ENCODE data around the gene ESRRG. TPM values are rescaled to one million over a fixed set of nuclear protein-coding genes. Genes with fewer than 3 reads are reported as not detected.

Gene ESRRG
- total and polyA plus RNA-seq, 2 experiments from 2014 or later: 1.2 to 1.7 TPM

DNA sequence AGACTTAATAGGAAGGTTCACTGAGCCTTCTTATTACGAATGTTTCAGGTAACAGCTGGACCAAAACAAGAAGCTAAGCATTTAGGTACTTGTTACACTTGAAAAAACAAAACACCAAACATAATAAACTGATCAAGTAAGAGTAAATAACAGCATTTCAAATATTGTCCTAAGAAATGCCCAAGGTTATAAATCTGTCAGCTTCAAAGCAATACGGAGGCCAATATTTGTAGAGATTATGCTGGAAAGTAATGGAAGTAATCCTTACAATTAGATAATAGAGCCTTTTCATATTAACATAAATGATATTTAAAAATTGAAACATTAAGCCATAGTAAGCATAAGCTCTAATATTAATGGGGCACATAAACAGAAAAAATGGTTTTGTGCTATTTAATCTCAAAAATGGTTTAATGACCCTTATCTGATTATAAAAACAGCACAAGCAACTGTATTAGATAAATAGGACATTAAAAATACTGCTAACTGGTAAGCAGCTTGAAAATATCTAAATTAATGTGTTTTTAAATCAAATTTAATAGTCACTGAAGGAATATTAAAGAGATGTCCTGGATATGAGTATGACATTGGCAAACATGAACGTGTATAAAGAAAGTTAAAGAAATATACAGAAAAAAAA is 256.9 kb downstream of the ESRRG start:
- no peaks in the 10 kb centered on the region for H3K9me3 Mint-ChIP-seq
- no peak for ATAC-seq
- Histone ChIP-seq H4K20me1 (replicated peaks; ENCODE audit: insufficient read depth) (no peaks in the 10 kb centered on the region), H3K36me3 (ENCODE audit: insufficient read depth) (no peaks in the 10 kb centered on the region), H2AFZ (no peak overlapping the region), H3K79me2 (replicated peaks; ENCODE audit: insufficient read depth) (no peaks in the 10 kb centered on the region), H3K4me1 (ENCODE audit: insufficient read depth) (no peaks in the 10 kb centered on the region; the same call in 1 of the 2 replicates), H3K27ac (ENCODE audit: low read depth) (no peak overlapping the region), H3K27me3 (ENCODE audit: insufficient read depth) (no peaks in the 10 kb centered on the region), H3K4me2 (no peak overlapping the region), H3K4me3 (no peak overlapping the region), H3K9me2 (ENCODE audit: insufficient read depth) (no peaks in the 10 kb centered on the region), H3F3A (replicated peaks; ENCODE audit: low read depth) (no peaks in the 10 kb centered on the region)
- H3K4me1 Mint-ChIP-seq: peaks cover 18% of the 10 kb centered on the region
- no peak overlapping the region for H3K4me3 Mint-ChIP-seq
- no peaks in the 10 kb centered on the region for H3K36me3 Mint-ChIP-seq (ENCODE audit: low read depth)
- no peak for TF ChIP-seq NANOG (IDR thresholded peaks at IDR 0.05; ENCODE audit: borderline replicate concordance)
- TF ChIP-seq, protein P1, sequence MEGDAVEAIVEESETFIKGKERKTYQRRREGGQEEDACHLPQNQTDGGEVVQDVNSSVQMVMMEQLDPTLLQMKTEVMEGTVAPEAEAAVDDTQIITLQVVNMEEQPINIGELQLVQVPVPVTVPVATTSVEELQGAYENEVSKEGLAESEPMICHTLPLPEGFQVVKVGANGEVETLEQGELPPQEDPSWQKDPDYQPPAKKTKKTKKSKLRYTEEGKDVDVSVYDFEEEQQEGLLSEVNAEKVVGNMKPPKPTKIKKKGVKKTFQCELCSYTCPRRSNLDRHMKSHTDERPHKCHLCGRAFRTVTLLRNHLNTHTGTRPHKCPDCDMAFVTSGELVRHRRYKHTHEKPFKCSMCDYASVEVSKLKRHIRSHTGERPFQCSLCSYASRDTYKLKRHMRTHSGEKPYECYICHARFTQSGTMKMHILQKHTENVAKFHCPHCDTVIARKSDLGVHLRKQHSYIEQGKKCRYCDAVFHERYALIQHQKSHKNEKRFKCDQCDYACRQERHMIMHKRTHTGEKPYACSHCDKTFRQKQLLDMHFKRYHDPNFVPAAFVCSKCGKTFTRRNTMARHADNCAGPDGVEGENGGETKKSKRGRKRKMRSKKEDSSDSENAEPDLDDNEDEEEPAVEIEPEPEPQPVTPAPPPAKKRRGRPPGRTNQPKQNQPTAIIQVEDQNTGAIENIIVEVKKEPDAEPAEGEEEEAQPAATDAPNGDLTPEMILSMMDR (conservative IDR thresholded peaks at IDR 0.05; ENCODE audit: low read depth in 2 of 2): no peak
- TF ChIP-seq STAT1 (IDR thresholded peaks at IDR 0.05; ENCODE audit: unreplicated experiment): no peak
- TF ChIP-seq ZNF331 (CRISPR knock-in tag; IDR thresholded peaks at IDR 0.05; ENCODE audit: low read depth): no peak
- TF ChIP-seq POLR2AphosphoS5 (IDR thresholded peaks at IDR 0.05; ENCODE audit: low read depth): no peak
- no peak for TF ChIP-seq EZH2phosphoT487 (IDR thresholded peaks at IDR 0.05; ENCODE audit: unreplicated experiment)
- no peak overlapping the region for H3K27ac Mint-ChIP-seq
- H3K27me3 Mint-ChIP-seq (ENCODE audit: insufficient read depth, low read depth, poor library complexity): peaks cover 5% of the 10 kb centered on the region
- DNase-seq (ENCODE audit: low spot score): no peak

DNA sequence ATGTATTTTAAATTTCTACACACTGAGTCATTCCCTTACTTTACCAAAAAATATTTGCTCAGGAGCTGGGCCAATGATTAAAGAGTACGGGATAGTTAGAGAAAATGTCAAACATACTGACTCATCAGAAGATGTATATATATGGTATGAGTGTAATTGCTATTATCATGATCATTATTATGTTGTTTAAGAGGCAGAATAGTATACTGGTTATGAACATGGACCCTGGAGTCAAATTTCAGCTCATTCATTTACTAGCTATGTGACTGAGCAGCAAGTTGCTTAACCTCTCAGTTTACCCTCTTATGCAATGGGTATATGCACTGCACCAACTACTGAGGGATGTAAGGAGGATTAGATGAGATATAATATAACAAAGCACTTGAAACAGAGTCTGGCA is 258.7 kb downstream of the ESRRG start:
- H3K9me3 Mint-ChIP-seq: no peaks in the 10 kb centered on the region
- no peak overlapping the region for H3K27ac Mint-ChIP-seq
- Histone ChIP-seq H3K27me3 (ENCODE audit: insufficient read depth) (no peaks in the 10 kb centered on the region), H3K4me1 (ENCODE audit: insufficient read depth) (no peaks in the 10 kb centered on the region; the same call in 1 of the 2 replicates), H3F3A (replicated peaks; ENCODE audit: low read depth) (no peaks in the 10 kb centered on the region), H3K4me3 (no peak overlapping the region), H2AFZ (no peak overlapping the region), H3K36me3 (ENCODE audit: insufficient read depth) (no peaks in the 10 kb centered on the region), H3K27ac (ENCODE audit: low read depth) (no peak overlapping the region), H3K9me2 (ENCODE audit: insufficient read depth) (no peaks in the 10 kb centered on the region), H4K20me1 (replicated peaks; ENCODE audit: insufficient read depth) (no peaks in the 10 kb centered on the region), H3K79me2 (replicated peaks; ENCODE audit: insufficient read depth) (no peaks in the 10 kb centered on the region), H3K4me2 (no peak overlapping the region)
- peaks cover 5% of the 10 kb centered on the region for H3K27me3 Mint-ChIP-seq (ENCODE audit: insufficient read depth, low read depth, poor library complexity)
- H3K36me3 Mint-ChIP-seq (ENCODE audit: low read depth): no peaks in the 10 kb centered on the region
- no peak for DNase-seq (ENCODE audit: low spot score)
- no peak for ATAC-seq
- peaks cover 19% of the 10 kb centered on the region for H3K4me1 Mint-ChIP-seq
- H3K4me3 Mint-ChIP-seq: no peak overlapping the region
- no peak for TF ChIP-seq EZH2phosphoT487 (IDR thresholded peaks at IDR 0.05; ENCODE audit: unreplicated experiment)
- no peak for TF ChIP-seq EZH2 (IDR thresholded peaks at IDR 0.05; ENCODE audit: low read depth, unreplicated experiment)
- TF ChIP-seq, protein P2, sequence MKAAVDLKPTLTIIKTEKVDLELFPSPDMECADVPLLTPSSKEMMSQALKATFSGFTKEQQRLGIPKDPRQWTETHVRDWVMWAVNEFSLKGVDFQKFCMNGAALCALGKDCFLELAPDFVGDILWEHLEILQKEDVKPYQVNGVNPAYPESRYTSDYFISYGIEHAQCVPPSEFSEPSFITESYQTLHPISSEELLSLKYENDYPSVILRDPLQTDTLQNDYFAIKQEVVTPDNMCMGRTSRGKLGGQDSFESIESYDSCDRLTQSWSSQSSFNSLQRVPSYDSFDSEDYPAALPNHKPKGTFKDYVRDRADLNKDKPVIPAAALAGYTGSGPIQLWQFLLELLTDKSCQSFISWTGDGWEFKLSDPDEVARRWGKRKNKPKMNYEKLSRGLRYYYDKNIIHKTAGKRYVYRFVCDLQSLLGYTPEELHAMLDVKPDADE (IDR thresholded peaks at IDR 0.05): no peak
- TF ChIP-seq, protein P3, sequence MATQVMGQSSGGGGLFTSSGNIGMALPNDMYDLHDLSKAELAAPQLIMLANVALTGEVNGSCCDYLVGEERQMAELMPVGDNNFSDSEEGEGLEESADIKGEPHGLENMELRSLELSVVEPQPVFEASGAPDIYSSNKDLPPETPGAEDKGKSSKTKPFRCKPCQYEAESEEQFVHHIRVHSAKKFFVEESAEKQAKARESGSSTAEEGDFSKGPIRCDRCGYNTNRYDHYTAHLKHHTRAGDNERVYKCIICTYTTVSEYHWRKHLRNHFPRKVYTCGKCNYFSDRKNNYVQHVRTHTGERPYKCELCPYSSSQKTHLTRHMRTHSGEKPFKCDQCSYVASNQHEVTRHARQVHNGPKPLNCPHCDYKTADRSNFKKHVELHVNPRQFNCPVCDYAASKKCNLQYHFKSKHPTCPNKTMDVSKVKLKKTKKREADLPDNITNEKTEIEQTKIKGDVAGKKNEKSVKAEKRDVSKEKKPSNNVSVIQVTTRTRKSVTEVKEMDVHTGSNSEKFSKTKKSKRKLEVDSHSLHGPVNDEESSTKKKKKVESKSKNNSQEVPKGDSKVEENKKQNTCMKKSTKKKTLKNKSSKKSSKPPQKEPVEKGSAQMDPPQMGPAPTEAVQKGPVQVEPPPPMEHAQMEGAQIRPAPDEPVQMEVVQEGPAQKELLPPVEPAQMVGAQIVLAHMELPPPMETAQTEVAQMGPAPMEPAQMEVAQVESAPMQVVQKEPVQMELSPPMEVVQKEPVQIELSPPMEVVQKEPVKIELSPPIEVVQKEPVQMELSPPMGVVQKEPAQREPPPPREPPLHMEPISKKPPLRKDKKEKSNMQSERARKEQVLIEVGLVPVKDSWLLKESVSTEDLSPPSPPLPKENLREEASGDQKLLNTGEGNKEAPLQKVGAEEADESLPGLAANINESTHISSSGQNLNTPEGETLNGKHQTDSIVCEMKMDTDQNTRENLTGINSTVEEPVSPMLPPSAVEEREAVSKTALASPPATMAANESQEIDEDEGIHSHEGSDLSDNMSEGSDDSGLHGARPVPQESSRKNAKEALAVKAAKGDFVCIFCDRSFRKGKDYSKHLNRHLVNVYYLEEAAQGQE (IDR thresholded peaks at IDR 0.05; ENCODE audit: unreplicated experiment): no peak
- TF ChIP-seq JUNB (IDR thresholded peaks at IDR 0.05; ENCODE audit: unreplicated experiment): no peak

Data from GM23338 (cell line).